GM18867 (cell line): ENCODE results near the gene RHOH.
"Not testable (repeated sequence)": the region's sequence is repeated elsewhere in the genome, so short reads cannot be mapped to it uniquely, and the experiment has no call there.

ENCODE experiments used
- ATAC-seq: cut with Tn5 transposase; IDR thresholded peaks from one replicate; pipeline ENCODE4 v1.9.1; 2021; ENCODE audit warnings: mild to moderate bottlenecking, moderate library complexity; ENCODE audit not compliant: unreplicated experiment

RHOH gene

DNA sequence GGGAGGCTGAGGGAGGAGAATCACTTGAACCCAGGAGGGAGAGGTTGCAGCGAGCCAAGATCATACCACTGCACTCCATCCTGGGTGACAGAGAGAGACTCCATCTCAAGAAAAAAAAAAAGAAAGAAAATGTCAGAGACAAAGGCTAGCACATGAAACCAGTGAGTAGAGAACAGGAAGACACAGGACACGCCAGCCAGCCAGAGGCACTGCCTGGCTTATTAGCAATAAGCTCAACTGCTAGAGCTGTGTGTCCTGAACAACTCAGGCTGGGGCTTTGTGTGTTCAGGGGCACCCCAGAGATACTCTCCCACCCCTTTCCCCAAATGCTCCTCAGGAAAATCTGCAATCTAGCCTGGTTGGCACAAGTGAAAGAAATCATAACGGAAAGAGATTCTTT is 60.0 kb downstream of the RHOH start:
- no peak for ATAC-seq

DNA sequence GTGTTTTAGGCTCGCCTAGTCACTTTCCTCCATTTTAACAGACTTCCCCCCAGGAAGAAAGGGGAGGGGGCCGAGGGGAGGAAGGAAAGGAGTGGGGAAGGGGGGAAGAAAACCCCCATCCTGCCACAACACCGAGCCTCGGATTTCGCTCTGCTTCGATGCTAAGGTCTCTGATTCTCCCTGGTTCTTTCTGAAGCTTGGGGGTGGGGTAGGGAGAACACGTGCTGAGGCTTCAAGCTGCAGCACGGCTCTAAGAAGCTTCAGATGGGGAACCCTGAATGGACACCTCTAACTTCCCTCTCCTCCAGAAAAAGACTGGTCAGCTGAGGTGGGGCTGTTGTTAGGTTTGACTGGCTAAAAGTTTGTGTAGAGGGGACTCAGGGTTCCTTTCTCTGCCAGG is 61.8 kb downstream of the RHOH start:
- ATAC-seq: no peak

DNA sequence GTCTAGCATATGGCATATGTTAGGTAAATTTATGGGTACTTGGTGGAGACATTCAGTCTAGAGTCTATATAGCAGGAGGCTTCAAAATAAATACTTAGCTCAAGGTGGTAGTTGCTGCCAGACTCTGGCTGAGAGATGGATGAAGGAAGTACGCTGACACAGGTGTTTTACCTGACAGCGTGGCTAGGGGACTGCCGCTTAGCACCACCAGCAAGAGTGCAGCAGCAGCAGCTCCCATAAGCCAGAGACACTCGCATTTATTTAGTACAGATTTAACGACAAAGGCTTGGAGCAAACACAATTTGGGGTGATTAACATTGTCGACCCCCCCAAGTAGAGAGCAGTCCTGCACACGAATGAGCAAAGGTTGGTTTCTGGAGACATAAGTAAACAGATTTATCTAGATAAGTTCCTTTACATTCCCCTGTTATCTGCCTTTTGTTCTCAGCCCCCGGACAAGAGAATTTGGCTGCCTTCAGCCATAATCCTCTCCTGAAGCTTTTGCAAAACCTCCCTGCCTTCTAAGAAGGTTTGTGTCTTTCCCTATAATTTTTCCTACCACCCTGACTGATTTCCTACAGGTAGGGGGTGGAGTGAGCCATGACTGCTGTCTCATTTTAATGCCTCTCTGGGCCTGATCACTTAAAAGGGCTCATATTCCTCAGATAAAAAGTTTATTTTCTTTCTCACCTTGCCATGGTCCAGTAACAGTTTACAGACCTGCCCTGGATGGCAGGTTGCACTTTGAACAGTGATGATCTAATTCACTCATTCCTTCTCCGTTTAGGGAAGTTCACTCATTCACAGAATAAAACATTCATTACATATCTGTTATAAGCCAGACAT is 64.6 kb downstream of the RHOH start:
- no peak for ATAC-seq

DNA sequence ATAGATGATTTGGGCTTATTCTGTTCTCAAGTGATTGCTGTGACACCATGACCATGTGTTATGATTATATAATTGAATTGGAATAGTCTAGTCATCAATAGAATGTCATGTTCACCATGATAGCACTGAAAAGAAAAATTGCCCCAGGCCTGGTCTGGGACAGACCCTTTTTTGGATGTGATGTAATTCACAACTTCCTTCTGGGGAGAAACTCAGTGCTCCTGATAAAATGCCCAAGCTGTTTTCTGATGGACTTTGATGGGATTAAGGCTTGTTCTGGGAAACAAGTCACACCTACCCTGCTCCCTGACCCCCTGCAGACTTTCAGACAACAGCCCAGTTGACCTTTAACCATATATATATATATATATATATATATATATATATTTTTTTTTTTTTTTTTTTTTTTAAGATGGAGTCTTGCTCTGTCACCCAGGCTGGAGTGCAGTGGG is 65.3 kb downstream of the RHOH start:
- no peak for ATAC-seq

DNA sequence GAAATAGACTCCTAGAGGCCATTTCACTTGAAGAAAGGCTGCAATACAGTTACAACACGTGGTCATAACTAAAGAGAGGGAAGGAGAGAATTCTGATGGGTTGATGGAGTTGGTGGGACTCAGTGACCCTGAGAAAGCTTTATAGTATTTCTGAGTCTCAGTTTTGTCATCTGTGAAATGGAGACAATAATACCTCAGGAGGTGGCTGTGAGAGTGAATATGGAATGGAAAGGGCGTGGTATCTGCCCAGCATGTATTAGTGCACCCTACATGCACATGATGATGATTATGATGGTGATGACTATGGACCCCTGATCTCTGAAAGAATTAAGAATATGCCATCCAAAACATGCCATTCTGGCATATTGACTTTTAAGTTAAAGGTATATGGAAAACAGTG is 66.0 kb downstream of the RHOH start:
- no peak for ATAC-seq

DNA sequence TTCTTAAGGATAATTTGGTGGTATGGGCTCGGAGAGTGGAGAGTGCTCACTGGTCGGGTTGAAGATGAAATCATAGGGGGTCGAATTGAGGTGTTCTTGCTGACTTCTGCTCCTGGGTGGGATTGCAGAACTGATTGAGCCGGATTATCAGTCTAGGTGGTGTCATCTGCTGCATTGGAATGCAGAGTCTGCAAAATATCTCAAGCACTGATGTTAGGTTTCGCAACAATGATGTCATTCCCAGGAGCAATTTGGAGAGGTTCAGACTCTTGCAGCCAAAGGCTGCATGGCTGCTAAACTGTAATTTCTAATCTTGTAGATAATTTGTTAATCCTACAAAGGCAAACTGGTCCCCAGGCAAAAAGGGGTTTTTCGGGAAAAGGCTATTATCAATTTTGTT is 67.7 kb downstream of the RHOH start:
- ATAC-seq: no peak

DNA sequence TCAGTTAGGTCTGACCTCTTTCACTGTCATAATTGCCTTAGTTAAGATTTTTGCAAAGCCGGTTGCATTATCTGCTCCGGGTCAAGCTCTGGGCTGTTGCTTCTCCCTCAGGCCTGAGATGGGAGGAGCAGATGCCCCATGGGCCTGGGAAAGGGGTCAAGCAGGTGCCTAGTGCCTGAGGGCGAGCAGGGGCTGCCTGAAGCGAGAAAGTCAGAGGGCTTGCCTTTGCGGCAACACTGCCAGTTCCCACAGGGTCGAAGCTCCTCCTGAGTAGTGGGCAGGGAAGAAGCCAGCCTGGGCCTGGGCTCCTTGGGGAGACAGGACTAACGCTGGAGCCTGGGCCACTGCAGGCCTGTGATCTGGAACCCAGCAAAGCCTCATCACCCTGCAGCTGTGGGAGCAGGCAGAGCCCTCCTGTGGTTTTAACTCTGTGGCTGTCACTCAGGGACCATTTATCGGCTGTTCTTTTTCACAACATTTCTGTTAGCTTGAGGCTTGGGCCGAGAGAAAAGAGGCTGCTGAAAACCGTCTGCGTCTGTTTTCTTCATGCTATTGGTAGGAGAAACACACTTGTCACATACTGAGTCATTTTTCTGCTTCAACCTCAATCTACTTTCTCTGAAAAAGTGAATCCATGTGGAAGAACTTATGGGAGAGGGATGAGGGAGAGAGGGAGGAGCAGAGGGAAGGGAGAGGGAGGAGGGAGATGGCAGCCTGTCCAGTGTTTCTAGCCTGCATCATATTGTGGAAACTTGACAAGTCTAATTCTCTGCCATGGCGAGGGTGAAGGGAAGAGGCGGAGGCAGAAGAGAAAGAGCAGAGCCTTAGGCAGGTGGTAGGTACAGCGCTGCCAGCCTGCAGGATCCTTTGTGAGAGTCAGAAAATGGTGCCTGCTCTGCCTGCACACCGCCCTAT is 68.4 kb downstream of the RHOH start:
- peak; percentile 42 for ATAC-seq

DNA sequence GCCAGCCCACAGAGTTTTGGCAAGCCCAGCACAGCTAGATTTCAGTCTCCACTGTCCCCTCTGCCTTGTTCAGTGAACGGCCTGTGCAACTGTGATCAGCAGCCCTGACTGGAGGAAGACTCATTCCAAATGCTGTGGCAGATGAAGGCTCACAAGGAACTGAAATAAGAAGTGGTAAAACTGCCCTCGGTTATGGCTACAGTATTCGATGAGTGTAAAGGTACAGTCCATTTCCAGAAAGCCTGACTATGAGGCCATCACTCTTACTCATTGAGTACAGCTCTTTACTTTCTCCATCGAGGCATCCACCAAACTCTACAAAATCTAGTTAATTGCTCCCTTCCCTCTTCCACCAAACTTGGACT is 69.1 kb downstream of the RHOH start:
- ATAC-seq: no peak

DNA sequence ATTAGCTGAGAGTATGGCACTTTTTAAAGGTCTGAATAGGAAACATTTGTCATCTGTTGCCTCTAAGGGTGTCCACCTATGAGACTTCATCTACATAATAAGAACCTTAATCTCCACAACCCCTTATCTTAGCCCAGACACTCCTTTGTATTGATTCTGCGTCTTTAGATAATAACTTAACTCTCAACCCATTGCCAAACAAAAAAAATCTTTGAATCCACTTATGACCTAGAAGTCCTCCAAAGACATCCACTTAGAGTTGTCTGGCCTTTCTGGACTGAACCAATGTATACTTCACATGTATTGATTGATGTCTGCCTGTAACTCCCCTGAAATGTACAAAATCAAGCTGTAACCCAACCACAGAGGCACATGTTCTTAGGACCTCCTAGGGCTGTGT is 72.3 kb downstream of the RHOH start:
- no peak for ATAC-seq

DNA sequence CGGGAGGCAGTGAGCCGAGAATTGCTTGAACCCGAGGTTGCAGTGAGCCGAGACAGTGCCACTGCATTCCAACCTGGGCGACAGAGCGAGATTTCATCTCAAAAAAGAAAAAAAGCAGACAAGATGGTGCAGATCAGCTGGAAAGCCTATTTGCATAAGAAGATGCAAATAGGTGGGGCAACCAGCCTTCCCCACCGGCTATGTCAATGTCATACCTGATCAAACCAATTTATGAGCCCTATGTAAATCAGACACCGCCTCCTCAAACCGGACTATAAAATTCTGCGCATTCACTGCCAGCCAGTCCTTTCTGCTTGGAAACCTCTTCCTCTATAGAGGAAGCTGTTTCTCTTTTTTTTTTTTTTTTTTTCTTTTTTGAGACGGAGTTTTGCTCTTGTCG is 73.8 kb downstream of the RHOH start:
- no peak for ATAC-seq

DNA sequence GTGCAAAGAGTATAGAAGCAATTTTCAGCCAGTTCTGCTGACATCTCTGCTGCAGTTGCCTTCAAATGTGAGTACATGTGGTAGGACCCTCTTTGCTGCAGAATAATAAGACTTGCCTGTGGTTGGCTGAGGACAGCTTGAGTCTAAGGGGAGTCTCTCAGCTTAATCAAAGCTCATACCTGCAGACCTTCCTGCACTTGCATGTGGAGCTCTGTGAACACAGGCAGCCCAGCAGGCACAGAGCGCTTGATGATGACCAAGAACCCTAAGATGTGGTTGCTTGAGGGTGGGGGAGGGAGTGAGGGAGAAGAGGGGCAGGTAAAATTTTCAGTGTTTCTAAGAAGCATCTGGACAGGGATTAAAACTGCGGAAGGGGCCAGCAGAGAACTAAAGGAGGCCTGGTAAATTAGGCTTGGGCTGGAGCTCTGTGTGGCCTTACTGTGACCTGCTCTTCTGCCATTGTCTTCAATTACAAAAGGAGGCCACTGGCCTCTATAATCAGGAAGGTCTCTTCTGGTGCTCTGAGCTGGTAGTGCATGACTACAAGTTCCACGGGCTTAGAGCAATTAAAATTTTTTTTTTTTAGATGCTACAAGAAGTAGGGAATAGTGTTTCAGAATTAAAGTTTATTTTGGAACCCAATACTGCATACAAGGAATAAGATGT is 78.4 kb downstream of the RHOH start:
- ATAC-seq: no peak

DNA sequence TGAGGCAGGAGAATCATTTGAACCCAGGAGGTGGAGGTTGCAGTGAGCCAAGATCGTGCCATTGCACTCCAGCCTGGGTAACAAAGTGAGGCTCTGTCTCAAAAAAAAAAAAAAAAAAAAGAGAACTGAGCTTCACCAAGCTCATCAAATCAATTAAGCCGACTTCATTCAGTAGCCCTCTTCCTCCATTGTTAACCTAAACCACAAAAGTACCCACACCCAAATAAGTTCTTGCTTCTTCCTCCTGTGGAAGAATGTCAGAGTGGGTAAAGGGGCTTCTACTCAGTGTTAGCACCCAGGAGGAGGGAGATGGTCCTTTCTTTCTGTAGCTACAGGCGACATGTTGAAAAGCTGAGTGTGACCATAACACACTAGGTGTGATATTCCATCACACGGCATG is 79.7 kb downstream of the RHOH start:
- ATAC-seq: no peak

DNA sequence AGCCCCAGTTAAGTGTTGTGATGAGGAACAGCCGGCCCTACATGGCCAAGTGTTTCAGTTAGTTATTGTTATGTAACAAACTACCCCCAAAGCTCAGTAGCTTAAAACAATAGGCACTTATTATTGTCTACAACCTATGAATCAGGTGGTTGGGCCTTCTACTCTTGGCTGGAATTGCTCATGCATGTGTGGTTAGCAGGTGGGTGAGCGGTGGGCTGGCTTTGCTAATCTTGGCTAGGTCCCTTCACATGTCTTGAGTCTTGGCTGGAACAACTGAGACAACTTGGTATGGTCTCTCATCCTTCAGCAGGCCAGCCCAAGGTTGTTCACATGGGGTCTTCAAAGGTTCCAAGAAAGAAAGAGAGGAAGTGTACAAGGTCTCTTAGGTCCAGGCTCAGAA is 83.8 kb downstream of the RHOH start:
- no peak for ATAC-seq

DNA sequence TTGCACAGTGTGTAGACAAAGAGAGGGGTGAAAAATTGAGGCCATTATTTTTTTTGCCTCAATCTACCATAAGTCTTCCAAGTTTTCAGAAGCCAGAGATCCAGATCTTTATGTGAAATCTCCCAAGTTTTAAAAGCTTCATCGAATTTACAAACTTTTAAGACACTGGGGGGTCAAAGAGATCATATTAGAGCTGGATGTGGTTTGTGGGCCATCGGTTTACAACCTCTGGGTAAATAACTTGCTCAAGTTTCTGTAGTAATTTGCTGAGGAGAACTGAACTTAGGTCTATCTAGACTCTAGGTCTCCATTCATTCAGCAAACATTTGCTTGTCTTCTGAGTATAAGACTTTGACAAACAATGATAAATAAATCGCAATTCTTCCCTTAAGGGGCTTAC is 84.3 kb downstream of the RHOH start:
- ATAC-seq: no peak

DNA sequence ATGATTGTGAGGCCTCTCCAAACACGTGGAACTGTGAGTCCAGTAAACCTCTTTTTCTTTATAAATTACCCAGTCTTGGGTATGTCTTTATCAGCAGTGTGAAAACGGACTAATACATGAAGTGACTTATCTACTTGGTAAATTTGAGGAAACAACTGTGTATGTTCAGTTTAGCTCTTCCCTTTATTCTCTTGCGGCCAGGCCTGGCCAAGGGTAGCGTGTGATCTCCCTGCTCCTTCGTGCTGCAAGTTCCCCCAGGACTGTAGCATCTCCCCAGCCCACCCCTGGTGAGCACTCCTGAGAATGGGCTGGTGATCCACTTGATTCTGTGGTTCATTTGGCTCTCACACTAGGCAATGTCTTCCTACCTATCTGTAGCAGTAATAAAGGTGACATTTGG is 85.1 kb downstream of the RHOH start:
- ATAC-seq: no peak

DNA sequence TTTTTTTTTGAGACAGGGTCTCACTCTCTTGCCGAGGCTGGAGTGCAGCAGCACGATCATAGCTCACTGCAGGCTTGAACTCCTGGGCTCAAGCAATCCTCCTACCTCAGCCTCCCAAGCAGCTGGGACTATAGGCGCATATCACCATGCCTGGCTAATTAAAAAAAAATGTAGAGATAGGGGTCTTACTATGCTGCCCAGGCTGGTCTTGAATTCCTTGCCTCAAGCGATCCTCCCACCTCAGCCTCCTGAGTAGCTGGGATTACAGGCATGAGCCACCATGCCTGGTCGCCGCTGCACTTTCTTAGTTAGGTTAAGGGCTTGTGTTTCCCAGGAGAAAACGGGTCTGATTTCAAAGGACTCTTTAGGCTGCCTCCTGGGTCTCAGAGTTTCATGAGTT is 86.0 kb downstream of the RHOH start:
- not testable (repeated sequence) for ATAC-seq

DNA sequence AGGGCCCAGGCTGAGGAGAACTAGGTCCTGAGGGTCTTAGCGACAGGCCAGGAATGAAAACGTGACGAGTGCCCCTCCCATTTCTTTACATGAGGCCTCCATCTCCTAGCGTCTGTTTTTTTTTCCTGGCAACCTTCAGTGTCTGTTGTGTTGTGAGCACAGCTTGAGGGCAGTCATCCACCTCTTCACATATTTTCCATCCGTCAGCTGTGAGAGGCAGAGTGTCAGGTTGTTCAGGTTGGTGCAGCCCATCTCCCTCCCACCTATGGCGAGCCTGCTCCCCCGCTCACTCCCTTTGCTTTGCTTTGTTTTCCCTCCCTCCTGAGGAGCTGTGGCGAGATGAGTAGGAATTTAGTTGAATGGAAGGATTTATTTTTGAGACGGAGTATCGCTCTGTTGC is 86.6 kb downstream of the RHOH start:
- ATAC-seq: no peak

DNA sequence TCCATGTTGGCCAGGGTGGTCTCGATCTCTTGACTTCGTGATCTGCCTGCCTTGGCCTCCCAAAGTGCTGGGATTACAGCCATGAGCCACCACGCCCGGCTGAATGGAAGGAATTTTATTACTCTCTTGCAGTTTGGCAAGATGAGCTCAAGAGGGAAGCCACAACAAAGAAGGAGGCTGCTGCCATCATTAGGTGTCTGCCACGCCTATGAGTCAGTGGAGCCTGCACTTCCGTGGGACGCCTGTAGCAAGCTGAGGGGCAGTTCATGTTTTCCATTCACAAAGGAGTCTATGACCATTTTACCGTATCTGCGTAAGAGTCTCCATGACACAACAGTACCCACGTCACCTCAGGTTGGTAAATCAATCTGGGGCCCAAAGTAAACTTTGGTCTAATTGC is 87.1 kb downstream of the RHOH start:
- ATAC-seq: no peak

DNA sequence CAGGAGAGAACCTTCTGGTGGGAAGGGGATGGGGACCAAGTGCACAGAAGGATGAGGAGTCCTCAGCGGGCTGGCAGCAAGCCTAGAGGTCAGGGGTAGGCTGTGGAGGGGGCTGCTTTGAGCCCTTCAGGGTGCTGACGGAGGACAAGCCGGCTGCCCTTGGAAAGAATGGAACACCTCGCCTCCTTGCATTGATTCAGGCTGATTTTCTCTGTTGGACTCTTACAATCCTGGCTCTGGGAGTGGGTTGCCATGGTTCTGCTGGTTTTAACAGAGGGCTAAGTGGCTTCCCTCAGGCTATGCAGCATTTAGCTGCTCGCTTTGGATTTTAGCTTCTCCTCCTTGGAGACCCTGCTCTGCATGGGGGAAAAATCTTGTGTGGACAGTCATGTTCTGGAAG is 88.9 kb downstream of the RHOH start:
- no peak for ATAC-seq

DNA sequence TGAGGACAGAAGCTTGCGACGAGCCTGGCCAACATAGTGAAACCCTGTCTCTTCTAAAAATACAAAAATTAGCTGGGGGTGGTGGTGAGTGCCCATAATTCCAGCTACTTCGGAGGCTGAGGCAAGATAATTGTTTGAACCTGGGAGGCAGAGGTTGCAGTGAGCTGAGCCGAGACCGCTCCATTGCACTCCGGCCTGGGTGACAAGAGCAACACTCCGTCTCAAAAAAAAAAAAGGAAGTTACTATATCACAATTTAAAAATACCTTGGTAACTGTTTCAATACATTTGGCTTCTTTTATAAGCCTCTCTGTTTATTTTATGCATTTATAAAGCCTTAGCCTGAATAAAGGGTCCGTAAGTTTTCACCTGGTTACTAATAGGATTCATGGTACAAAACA is 91.7 kb downstream of the RHOH start:
- ATAC-seq: no peak

DNA sequence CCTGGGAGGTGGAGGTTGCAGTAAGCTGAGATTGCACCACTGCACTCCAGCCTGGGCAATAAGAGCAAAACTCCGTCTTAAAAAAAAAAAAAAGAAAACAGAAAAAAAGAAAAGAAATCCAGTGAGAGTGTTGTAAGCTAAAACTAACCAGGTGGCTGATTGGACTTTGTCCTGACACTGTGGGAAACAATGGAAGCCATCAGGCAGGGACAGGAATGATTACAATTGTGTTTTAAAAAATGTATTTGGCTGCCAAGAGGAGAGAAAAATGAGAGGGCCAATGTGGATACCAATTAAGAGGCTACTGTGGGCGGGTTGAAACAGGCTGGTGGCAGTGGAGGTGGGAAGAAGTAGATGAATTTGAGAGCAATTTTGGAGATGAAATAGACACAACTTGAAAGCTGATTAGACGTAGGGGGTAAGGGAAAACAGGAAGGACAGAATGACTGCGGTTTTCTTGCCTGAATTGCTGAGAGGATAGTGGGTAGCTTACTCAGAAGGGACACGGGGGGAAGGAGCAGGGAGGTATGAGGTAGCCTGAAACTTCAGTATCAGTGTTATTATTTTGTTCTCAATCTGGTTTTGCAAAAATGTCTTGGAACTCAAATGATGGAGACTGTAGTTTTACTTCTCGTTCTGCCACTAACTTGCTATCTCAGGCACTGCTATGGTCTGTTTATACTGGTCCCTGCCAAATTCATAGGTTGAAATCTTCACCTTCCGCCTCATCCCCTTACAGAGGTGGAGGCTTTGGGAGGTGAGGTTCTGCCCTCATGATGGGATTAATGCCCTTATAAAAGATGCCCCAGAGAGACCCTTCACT is 92.7 kb downstream of the RHOH start:
- ATAC-seq: no peak
